Smooth muscle cell of the coronary artery (primary cell): Measurements from ENCODE around the gene LZTR1. TPM values are rescaled to one million over a fixed set of nuclear protein-coding genes. Genes with fewer than 3 reads are reported as not detected.

Experiments
- total RNA-seq: library from RNA; depleted of rRNA; stranded (reverse); fragments of >200 nt; gene quantifications from 2 replicates; pipeline ENCODE4 v1.2.3, GENCODE V29; 2014; ENCODE audit warnings: low replicate concordance

LZTR1 gene
- 40.4 and 89.9 TPM in 2 replicates for total RNA-seq

DNA sequence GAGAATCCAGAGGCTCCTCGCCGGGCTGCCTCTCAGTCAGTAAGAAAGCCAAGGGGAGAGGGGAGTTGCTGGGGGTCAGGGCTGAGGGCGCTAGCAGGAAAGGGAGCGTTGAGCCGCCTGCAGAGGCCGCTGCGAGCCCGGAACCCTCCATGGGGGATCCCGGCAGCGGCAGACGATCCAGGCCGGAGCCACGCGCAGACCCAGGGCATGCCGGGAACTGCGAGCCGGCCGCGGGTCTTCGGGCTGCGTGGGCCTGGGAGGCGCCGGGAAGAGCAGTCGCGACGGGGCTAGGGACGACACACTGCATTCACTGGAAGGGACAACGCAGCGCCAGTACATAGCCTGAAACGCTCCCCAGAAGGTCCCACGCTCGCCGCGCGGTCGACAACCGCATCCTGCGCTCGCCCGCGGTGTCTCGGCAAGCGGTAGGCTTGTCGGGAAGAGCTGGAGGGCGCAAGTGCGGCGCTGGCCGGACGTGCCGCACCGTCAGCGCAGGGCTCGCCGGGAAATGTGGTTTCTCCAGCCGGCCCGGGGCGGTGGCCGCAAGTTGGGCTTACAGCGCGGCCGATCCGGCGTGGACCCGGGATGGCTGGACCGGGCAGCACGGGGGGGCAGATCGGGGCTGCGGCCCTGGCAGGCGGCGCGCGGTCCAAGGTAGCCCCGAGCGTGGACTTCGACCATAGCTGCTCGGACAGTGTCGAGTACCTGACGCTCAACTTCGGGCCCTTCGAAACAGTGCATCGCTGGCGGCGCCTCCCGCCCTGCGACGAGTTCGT is at the start of gene LZTR1:
Gene LZTR1, plus strand, starts transcription at position 511 of the 776 bp plus-strand sequence. Its CDS starts 75 bp downstream, at position 586.

DNA sequence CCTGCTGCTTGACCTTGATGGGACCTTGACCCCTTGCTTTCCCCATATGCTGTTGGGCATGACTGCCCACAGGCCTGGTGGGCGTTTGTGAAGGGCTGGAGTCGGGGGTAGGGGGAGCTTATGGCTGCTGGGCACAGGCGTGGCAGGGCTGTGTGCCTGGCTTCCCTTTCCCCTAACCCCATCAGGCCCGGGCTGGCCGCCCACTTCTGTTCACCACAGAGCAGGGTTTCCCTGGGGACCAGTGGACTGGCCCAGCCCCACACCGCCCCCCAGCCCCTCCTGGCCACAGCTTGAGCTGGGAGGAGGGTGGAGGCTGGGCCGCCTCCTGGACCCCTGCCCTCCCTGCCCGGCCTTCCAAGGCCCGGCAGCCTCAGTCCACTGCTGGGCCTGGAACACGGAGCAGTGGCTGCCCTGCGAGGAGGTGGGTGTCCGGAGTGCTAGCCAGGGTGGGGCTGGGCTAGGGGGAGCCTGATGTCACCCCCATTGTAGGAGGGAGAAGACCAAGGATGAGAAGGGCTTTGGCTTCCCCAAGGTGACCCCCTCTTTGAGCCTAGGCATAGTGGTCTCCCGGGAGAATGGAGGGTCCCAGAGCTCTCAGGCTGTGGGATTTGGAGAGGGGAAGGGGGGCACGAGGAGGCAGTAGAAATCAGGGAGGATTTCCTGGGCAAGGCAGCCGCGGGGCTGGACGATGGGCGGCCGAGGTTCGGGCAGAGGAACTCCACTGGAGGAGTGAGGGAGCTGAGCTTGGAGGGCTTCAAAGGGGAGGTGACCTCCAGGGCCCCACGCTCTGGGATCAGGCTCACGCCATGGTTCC is 15.0 kb upstream of the LZTR1 start, which contains the start of gene AIFM3:
Gene AIFM3, plus strand, starts transcription at position 373 of the 814 bp plus-strand sequence. CDS start 690 bp downstream, outside the sequence.

DNA sequence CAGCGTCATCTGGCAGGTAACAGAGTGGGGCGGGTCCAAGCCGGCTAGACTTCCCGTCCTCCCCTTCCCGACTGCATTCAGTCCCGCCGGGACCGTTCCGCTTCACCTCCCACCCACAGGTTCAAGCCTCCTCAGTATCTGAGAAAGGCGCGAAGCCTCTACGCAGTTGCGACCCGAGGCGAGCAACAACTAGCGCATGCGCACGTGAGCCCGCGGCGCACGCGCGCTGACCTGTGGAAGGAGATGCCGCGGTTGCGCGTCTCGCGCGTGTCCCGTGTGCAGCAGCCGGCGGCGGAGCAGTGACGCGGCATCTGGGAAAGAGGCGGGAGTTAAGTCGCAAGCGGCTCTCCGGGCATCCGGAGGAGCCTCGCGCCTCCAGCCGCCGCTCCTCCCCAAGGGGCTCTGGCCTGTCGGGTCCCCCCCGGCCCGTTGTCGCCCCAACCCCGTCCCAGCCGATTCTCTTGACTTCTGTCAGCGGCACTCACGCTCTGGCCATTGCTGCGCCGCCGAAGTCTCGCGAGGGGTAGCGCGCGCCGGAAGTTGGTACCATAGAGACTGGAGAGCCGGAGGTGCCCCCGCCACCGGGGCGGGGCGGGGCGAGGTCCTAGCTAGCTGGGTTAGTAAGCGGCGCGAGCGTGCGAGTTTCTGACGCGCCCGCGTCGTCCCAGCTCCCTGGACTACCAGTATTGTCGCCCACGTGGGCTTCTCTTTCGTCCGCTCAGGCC is 19.7 kb downstream of the LZTR1 start, which contains the start of gene THAP7:
Gene THAP7, minus strand, starts transcription at position 518 of the 725 bp plus-strand sequence. Its CDS starts 207 bp downstream, at position 311.

DNA sequence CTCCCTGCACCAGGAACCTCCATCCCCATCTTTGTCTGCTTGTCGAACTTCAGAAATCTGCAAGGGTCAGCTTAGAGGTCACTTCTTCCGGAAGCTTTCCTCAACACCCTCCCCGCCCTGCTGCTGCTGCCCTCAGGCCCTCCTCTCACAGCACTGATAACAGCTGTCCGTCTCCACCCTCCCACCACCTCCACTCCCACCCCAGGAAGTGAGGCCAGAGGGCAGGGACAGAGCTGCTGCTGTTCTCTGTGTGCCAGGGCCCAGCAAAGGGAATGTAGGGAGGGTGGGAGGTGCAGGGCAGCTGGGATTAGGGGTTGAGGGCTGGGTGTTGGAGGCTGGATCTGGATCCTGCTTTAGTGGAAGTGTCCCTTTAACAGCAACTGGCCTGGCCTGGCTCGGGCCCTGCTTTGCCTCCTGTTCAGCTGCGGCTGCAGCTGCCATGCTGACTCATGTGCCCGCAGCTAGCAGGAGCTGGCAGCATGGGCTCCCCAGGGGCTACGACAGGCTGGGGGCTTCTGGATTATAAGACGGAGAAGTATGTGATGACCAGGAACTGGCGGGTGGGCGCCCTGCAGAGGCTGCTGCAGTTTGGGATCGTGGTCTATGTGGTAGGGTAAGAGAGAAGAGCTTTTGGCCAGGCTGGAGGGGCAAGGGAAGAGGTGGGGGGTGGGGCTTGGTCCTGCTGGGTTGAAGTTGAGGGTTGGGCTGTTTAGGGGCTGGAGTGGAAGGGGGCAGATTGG is 32.8 kb downstream of the LZTR1 start, which contains the start of gene P2RX6:
Gene P2RX6, plus strand, starts transcription at position 440 of the 740 bp plus-strand sequence. Its CDS starts 10 bp downstream, at position 450.

DNA sequence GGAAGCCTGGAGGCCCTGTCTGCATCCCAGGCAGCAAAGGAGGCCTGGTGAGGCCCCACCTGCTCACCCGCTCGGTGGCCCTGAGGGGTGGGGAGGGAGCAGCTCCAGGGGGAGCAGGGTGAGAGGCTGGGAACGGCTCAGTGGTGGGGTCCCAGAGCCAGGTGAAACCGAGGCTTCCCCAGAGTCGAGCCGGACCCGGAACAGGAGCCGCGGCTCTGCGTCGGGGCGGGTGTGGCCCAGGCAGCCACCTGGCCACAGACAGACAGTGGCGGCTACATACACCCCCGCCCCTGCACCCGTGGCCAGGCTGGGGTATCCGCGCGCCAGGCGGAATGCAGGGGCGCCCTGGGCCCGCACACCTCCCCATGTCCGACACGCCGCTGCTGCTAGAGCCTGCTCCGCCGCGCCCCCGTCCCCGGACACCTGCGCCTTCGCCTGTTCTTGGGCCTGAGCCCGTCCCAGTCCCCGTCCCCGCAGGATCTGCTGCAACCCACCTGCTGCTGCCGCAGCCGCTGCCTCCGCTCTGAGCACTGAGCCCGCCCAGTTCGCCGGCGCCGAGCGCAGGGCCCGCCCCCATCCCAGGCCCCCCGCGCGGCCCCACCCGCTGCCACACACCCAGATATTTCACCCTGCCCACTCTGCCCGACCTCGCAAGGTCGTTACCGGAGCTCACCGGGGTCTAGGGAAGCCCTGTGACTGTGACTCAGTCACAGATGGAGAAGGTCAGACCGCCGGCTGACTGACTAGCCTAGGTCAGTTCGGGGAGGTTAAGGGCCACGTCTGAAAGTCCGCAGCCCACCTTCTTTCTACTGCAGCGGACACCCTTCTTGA is 50.2 kb downstream of the LZTR1 start, which contains the start of gene SLC7A4:
Gene SLC7A4, minus strand, starts transcription at position 525 of the 831 bp plus-strand sequence. CDS start 749 bp downstream, outside the sequence.

DNA sequence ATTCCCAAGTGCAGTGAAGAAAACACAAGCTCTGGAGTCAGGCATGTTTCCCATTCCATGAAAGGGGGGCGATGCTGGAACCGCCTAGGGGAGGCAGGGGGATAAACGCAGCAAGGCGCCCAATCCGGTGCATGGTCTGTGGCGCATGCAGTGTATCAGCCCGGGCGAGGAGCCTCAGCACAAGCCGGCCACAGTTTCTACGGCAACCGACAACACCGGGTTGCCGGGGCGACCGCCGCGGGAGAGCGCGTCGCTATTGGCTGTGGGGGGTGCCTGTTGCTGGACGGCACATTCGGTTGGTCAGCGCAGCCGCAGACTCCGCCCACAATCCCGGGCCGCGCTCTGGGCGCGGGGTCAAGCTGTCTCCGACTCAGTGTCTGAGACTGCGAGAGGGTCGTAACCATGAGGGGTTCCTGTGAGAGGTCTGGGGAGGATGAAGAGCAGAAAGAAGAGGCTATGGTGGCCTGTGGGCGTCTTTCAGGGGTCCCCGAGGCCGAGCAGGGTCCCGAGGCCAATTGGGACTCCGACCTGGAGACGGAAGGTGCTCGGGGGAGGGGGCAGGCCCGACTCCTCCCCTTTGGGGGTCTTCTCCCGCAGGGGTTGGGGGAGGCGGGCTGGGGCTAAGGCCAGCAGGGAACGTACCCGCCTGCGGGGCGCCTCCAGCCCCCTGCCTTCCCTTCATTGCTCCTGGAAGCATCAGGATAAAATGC is 63.6 kb downstream of the LZTR1 start, which contains the start of gene LRRC74B:
Gene LRRC74B, plus strand, starts transcription at position 362 of the 710 bp plus-strand sequence. Its CDS starts 41 bp downstream, at position 403.

Other genes starting within 250 kb of the LZTR1 start
- under 0.01 TPM in 1 of 2 replicates, not detected in the other for gene SERPIND1, start 208.2 kb upstream of the LZTR1 start, total RNA-seq
- gene PI4KA, start 123.5 kb upstream of the LZTR1 start, total RNA-seq: 21.5 and 37.3 TPM in 2 replicates
- 4.2 and 5.9 TPM in 2 replicates for gene SNAP29, start 123.3 kb upstream of the LZTR1 start, total RNA-seq
- 24.8 and 26.8 TPM in 2 replicates for gene CRKL, start 64.9 kb upstream of the LZTR1 start, total RNA-seq
- 0.23 and 0.70 TPM in 2 replicates for gene AIFM3, start 15.0 kb upstream of the LZTR1 start, total RNA-seq
- gene THAP7, start 19.8 kb downstream of the LZTR1 start, total RNA-seq: 13.8 and 19.4 TPM in 2 replicates
- 0.47 and 0.68 TPM in 2 replicates for gene P2RX6, start 32.9 kb downstream of the LZTR1 start, total RNA-seq
- 0.23 TPM in 1 of 2 replicates, not detected in the other for gene SLC7A4, start 50.3 kb downstream of the LZTR1 start, total RNA-seq
- gene LRRC74B, start 63.6 kb downstream of the LZTR1 start, total RNA-seq: not detected in 2 replicates